Endodermal cell (in vitro differentiated cells): ENCODE measurements around the gene FCHO1. TPM values are rescaled to one million over a fixed set of nuclear protein-coding genes. Genes with fewer than 3 reads are reported as not detected.

Experiments
- DNase-seq: peaks from one replicate; pipeline ENCODE4 v3.0.0-alpha.2; 2017
- H3K27ac ChIP-seq: 2 replicates; pipeline ENCODE4 v1.5.1; 2013; ENCODE audit warnings: mild to moderate bottlenecking, low read depth, low read length, moderate library complexity
- H3K27me3 ChIP-seq: 2 replicates; pipeline ENCODE4 v1.6.1; 2013; ENCODE audit warnings: mild to moderate bottlenecking, low read length, moderate library complexity; ENCODE audit not compliant: insufficient read depth, control insufficient read depth, poor library complexity, severe bottlenecking
- H3K36me3 ChIP-seq: 2 replicates; pipeline ENCODE4 v1.7.0; 2013; ENCODE audit warnings: mild to moderate bottlenecking, low read length, moderate library complexity; ENCODE audit not compliant: control insufficient read depth, insufficient read depth
- H3K4me1 ChIP-seq: one replicate; pipeline ENCODE4 v1.7.0; 2013; ENCODE audit warnings: low read length; ENCODE audit not compliant: control insufficient read depth, insufficient read depth
- H3K4me3 ChIP-seq: 2 replicates; pipeline ENCODE4 v1.5.1; 2013; ENCODE audit warnings: mild to moderate bottlenecking, low read length, moderate library complexity
- H3K9ac ChIP-seq: 2 replicates; pipeline ENCODE4 v1.6.1; 2013; ENCODE audit warnings: mild to moderate bottlenecking, low read length, moderate library complexity; ENCODE audit not compliant: poor library complexity, severe bottlenecking; ENCODE audit errors: extremely low read depth
- H3K9me3 ChIP-seq: 2 replicates; pipeline ENCODE4 v1.6.1; 2013; ENCODE audit warnings: mild to moderate bottlenecking, low read length, moderate library complexity; ENCODE audit not compliant: control insufficient read depth
- H3K27ac Mint-ChIP-seq: 2 replicates; pipeline ENCODE4 v1.8.0; 2020; ENCODE audit warnings: mixed read lengths
- H3K27me3 Mint-ChIP-seq: 2 replicates; pipeline ENCODE4 v1.8.0; 2021; ENCODE audit warnings: mild to moderate bottlenecking, mixed read lengths; ENCODE audit not compliant: insufficient read depth
- H3K36me3 Mint-ChIP-seq: 2 replicates; pipeline ENCODE4 v1.8.0; 2020; ENCODE audit warnings: low read depth, mixed read lengths
- H3K4me1 Mint-ChIP-seq: 2 replicates; pipeline ENCODE4 v1.8.0; 2020; ENCODE audit warnings: mixed read lengths
- H3K4me3 Mint-ChIP-seq: 2 replicates; pipeline ENCODE4 v1.8.0; 2020; ENCODE audit warnings: mild to moderate bottlenecking, moderate library complexity, mixed read lengths
- H3K9me3 Mint-ChIP-seq: 2 replicates; pipeline ENCODE4 v1.8.0; 2020; ENCODE audit warnings: mild to moderate bottlenecking, mixed read lengths
- WGBS, 2 experiments: methylation state at CpG; one replicate each; pipeline versions ENCODE4 v1.1.5 to v1.1.7; 2013; ENCODE audit warnings: missing lambda C conversion rate in 2 of 2, mixed read lengths in 1 of 2; ENCODE audit not compliant: insufficient coverage in 1 of 2, insufficient read length in 1 of 2; 5-methylcytosine and 5-hydroxymethylcytosine counted together
- total RNA-seq, 2 donors: library from RNA; stranded (reverse); fragmentation: NEBNext Ultra II Directional in 1 of 2; extraction: Animal tissue kit (Norgen Biotek cat#: 25700) in 1 of 2; gene quantifications; 2 replicates in 1 of 2; 3 replicates in 1 of 2; pipeline ENCODE4 v1.2.1, GENCODE V29; 2021
- TF ChIP-seq, protein P1 (sequence below): fragments of 200-600 bp; sonication (generic); conservative IDR thresholded peaks from 2 replicates; pipeline ENCODE4 v1.5.0; 2021; ENCODE audit warnings: antibody characterized with exemption, mild to moderate bottlenecking

The FCHO1 gene
- total RNA-seq, 2 donors from 2014 or later: 8.5 to 10.2 TPM

GRCh38 chr19:17803264-17803896 lies 52.1 kb downstream of the FCHO1 start:
- DNase-seq: no peak
- WGBS, 2 experiments: 89 to 91% methylated on average over 13 to 14 of the region's 14 CpGs
- Histone ChIP-seq H3K27ac (no peak overlapping the region), H3K27me3 (no peaks in the 10 kb centered on the region), H3K4me1 (no peaks in the 10 kb centered on the region), H3K4me3 (no peak overlapping the region), H3K9ac (no peak overlapping the region), H3K36me3 (no peaks in the 10 kb centered on the region), H3K9me3 (no peaks in the 10 kb centered on the region)
- Mint-ChIP-seq H3K36me3 (no peaks in the 10 kb centered on the region), H3K9me3 (no peaks in the 10 kb centered on the region), H3K27me3 (peaks cover 11% of the 10 kb centered on the region), H3K27ac (no peak overlapping the region), H3K4me3 (no peak overlapping the region), H3K4me1 (no peaks in the 10 kb centered on the region)
- TF ChIP-seq, protein P1, sequence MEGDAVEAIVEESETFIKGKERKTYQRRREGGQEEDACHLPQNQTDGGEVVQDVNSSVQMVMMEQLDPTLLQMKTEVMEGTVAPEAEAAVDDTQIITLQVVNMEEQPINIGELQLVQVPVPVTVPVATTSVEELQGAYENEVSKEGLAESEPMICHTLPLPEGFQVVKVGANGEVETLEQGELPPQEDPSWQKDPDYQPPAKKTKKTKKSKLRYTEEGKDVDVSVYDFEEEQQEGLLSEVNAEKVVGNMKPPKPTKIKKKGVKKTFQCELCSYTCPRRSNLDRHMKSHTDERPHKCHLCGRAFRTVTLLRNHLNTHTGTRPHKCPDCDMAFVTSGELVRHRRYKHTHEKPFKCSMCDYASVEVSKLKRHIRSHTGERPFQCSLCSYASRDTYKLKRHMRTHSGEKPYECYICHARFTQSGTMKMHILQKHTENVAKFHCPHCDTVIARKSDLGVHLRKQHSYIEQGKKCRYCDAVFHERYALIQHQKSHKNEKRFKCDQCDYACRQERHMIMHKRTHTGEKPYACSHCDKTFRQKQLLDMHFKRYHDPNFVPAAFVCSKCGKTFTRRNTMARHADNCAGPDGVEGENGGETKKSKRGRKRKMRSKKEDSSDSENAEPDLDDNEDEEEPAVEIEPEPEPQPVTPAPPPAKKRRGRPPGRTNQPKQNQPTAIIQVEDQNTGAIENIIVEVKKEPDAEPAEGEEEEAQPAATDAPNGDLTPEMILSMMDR: no peak

DNA sequence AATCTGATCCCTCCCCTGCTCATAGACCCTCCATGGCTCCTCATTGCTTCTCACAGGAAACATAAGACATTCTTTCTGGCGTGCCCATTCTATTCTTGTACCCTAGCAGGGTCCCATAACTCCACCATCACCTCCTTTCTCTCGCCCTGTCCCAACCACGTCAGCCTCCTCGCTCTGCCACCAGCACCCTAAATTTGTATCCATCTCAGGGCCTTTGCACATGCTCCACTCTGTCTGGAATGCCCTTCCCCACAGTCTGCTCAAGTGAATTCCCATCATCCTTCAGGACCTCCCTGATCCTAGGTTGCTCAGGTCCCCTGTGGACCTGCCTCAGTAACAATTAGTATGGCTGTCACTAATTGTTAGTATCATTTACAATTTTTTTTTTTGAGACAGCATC lies 54.1 kb downstream of the FCHO1 start:
- H3K9me3 Mint-ChIP-seq: no peaks in the 10 kb centered on the region
- no peaks in the 10 kb centered on the region for H3K4me1 ChIP-seq
- TF ChIP-seq, protein P1: no peak

DNA sequence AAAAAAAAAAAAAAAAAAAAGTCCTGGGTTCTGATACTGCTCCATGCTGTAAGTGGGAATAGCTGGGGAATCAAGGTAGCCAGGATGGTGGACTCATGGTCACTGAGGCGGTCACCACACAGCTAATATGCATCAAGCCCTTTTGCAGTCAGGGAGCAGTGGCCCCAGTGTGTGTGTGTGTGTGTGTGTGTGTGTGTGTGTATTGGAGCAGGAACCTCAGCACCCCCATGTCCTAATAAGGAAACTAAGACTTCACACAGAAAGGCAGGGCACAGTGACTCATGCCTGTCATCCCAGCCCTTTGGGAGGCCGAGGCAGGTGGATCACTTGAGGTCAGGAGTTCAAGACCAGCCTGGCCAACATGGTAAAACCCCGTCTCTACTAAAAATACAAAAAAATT lies 55.7 kb downstream of the FCHO1 start:
- no peaks in the 10 kb centered on the region for H3K4me1 Mint-ChIP-seq
- TF ChIP-seq, protein P1: no peak
- no peak overlapping the region for H3K4me3 ChIP-seq
- DNase-seq: no peak
- no peak overlapping the region for H3K9ac ChIP-seq
- peaks cover 9% of the 10 kb centered on the region for H3K27me3 Mint-ChIP-seq
- no peaks in the 10 kb centered on the region for H3K36me3 Mint-ChIP-seq
- no peaks in the 10 kb centered on the region for H3K27me3 ChIP-seq
- H3K27ac ChIP-seq: no peak overlapping the region
- no peaks in the 10 kb centered on the region for H3K36me3 ChIP-seq
- 87% methylated on average over 3 of the region's 3 CpGs; no CpG with 5 or more reads in 1 of the 2 experiments for WGBS, 2 experiments
- H3K4me3 Mint-ChIP-seq: no peak overlapping the region
- H3K9me3 Mint-ChIP-seq: no peaks in the 10 kb centered on the region
- no peaks in the 10 kb centered on the region for H3K9me3 ChIP-seq
- no peaks in the 10 kb centered on the region for H3K4me1 ChIP-seq
- H3K27ac Mint-ChIP-seq: no peak overlapping the region

More for the DNA sequence above, 54.1 kb downstream of the FCHO1 start:
- WGBS, 2 experiments: 91 to 94% methylated on average over 3 to 4 of the region's 4 CpGs
- Histone ChIP-seq H3K9me3 (no peaks in the 10 kb centered on the region), H3K4me3 (no peak overlapping the region), H3K9ac (no peak overlapping the region), H3K27ac (no peak overlapping the region), H3K36me3 (no peaks in the 10 kb centered on the region), H3K27me3 (no peaks in the 10 kb centered on the region)
- no peaks in the 10 kb centered on the region for H3K36me3 Mint-ChIP-seq
- no peak overlapping the region for H3K4me3 Mint-ChIP-seq
- no peak overlapping the region for H3K27ac Mint-ChIP-seq
- H3K4me1 Mint-ChIP-seq: no peaks in the 10 kb centered on the region
- peaks cover 9% of the 10 kb centered on the region for H3K27me3 Mint-ChIP-seq
- DNase-seq: no peak
